AG10803 (cell line): ENCODE results near the gene FSTL3.

Experiments used
- DNase-seq: peaks from one replicate; pipeline ENCODE4 v3.0.0; 2010; ENCODE audit warnings: low read depth
- H3K4me3 ChIP-seq: 2 replicates; pipeline ENCODE4 v1.5.1; 2011; ENCODE audit warnings: mild to moderate bottlenecking, low read length, control low read depth
- TF ChIP-seq, protein P1 (sequence below): conservative IDR thresholded peaks from 2 replicates; pipeline ENCODE4 v1.5.1; 2011; ENCODE audit warnings: mild to moderate bottlenecking, low read length, control low read depth, inconsistent platforms

The FSTL3 gene

DNA sequence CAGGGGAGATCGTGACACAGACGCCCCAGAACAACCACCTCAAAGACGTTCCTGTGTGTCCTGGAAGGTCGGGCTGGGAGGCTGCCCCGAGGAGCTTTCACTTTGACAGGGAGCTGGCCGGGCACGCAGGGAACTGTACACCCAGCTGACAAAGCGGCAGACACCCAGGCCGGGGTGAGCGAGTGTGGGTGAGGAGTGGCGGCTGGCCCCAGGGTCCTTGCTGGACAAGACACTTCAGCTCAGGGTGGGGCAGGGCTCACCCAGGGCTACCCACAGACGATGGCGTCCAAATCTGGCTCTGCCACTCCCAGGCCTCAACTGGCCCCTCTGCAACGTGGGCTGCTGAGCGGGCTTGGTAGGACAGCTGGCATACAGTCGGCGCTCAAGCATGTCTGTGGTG is 34.5 kb upstream of the FSTL3 start:
- DNase-seq = no peak
- TF ChIP-seq, protein P1, sequence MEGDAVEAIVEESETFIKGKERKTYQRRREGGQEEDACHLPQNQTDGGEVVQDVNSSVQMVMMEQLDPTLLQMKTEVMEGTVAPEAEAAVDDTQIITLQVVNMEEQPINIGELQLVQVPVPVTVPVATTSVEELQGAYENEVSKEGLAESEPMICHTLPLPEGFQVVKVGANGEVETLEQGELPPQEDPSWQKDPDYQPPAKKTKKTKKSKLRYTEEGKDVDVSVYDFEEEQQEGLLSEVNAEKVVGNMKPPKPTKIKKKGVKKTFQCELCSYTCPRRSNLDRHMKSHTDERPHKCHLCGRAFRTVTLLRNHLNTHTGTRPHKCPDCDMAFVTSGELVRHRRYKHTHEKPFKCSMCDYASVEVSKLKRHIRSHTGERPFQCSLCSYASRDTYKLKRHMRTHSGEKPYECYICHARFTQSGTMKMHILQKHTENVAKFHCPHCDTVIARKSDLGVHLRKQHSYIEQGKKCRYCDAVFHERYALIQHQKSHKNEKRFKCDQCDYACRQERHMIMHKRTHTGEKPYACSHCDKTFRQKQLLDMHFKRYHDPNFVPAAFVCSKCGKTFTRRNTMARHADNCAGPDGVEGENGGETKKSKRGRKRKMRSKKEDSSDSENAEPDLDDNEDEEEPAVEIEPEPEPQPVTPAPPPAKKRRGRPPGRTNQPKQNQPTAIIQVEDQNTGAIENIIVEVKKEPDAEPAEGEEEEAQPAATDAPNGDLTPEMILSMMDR = no peak
- H3K4me3 ChIP-seq = no peak overlapping the region

DNA sequence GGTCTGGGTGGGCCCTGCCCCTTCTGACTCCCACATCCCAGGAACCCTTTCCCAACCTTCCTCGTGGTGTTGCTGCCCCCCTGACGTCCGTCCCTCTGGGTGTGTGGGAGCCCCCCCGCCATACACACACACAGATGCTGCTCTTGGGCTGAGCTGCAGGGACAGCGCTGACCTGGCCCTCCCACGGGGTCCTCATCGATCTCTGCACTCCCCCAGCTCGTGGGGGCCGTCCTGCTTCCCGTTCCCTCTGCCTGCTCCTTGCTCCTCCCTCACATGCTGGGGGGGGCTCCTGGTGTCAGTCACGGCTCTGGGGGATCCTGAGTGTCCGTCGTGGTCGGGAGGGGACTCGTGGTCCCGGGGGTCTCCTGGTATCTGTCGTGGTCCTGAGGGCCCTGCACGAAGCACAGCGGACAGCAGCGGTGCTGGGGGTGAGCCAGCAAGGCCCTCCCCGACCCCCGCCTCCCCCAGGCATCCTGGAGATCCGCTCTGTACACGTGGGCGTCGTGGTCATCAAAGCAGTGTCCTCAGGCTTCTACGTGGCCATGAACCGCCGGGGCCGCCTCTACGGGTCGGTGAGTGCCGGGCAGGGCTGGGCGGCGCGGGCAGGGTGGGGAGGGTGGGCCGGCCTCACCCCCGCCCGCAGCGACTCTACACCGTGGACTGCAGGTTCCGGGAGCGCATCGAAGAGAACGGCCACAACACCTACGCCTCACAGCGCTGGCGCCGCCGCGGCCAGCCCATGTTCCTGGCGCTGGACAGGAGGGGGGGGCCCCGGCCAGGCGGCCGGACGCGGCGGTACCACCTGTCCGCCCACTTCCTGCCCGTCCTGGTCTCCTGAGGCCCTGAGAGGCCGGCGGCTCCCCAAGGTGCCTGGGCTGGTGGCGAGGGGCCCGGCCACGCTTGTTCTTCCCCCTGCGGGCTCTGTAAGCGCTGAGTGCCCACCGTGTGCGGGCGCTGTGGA is 33.1 kb upstream of the FSTL3 start:
- no peak overlapping the region for H3K4me3 ChIP-seq
- no peak for DNase-seq
- TF ChIP-seq, protein P1 = no peak

- no peak for DNase-seq
- TF ChIP-seq, protein P1 = no peak
- H3K4me3 ChIP-seq = no peak overlapping the region
Observed at GRCh38 chr19:643736-644135, 32.5 kb upstream of the FSTL3 start.

DNA sequence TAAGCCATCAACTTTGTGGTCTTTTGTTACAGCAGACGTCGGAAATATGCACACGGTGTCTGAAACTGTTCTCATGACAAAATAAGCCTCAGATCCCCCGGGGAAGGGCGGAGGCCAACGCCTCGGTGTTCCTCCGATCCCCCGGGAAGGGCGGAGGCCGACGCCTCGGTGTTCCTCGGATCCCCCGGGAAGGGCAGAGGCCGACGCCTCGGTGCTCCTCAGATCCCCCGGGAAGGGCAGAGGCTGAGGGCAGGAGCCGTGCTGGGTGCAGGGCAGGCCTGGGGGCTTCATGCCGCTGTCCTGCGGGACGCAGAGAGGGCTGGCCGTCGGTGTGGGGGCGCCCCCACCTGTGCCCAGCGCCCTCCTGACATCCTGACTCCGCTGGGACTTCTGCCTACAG is 31.8 kb upstream of the FSTL3 start:
- TF ChIP-seq, protein P1 = no peak

DNA sequence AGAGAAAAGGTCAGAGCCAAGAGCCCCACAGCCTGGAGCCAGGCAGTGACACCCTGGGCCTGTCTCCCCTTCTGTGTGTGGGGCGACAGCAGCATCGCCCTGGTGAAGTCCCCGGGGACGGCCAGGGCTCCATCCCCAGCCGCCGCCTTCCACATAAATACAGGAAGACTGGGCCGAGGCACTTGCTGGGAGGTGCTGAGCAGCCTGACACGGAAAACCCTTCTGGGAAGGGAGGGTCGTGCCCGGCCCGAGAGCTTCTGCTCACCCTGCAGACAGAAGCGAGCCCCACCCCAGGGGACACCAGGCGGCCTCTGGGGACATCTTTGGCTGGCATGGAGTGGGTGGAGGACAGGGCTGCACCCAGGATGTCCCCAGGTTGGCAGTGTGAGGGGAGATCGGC is 31.4 kb upstream of the FSTL3 start:
- no peak for DNase-seq
- TF ChIP-seq, protein P1 = no peak
- H3K4me3 ChIP-seq = no peak overlapping the region

More for the DNA sequence above, 31.8 kb upstream of the FSTL3 start:
- DNase-seq = no peak
- H3K4me3 ChIP-seq = no peak overlapping the region

- no peak overlapping the region for H3K4me3 ChIP-seq
- TF ChIP-seq, protein P1 = no peak
- no peak for DNase-seq
Observed at GRCh38 chr19:645912-646778, 30.0 kb upstream of the FSTL3 start.
